CD4-positive, alpha-beta T cell treated with Interleukin-2 at 100 ng/mL for 4 hours (primary cell): Measurements from ENCODE around the gene PHACTR3.

Source experiments
- DNase-seq: peaks from one replicate; pipeline ENCODE4 v3.0.0-alpha.2; 2020; ENCODE audit warnings: low spot score

PHACTR3 gene

DNA sequence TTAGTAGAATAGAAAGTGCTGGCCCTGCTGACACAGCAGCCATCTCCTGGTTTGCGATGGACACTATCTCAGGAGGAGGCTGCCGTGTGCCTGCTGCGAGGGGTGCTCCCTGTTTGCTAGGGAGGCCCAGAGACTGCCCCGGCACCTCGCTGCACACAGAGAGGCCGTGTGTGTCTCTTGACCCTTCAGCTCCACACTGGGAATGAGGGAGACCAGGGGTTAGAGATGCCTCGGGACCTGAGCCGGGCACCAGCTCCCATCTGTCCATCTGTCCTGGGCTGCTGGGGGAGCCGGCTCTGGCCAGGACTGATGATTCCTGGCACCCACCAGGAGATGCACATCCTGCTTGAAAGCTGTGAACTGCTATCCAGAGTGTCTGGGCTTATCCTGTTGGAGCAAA is 18.2 kb downstream of the PHACTR3 start:
- no peak for DNase-seq

- DNase-seq, result no peak
Observed at GRCh38 chr20:59623133-59623532, 18.8 kb downstream of the PHACTR3 start.

- no peak for DNase-seq
Observed at GRCh38 chr20:59623583-59623982, 19.2 kb downstream of the PHACTR3 start.

DNA sequence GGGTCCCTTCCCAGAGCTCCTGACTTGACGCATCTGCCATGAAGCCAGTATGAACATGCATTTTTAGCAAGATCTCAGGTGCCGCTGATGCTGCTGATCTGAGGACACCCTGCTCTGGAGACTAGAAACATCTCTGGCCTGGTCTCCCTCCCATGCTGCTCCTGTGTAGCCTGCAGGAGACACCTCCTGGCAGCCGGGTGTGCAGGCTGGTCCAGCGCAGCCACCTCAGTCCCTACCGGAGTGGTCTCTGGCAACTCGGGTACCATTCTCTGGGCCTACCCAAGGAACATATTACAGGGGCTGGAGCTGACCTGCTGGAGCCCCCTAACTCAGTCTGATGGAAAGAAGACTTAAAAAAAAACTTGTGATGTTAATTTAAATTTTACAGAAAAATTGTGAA is 20.1 kb downstream of the PHACTR3 start:
- no peak for DNase-seq

- DNase-seq, result no peak
Observed at GRCh38 chr20:59625214-59625922, 21.0 kb downstream of the PHACTR3 start.

DNA sequence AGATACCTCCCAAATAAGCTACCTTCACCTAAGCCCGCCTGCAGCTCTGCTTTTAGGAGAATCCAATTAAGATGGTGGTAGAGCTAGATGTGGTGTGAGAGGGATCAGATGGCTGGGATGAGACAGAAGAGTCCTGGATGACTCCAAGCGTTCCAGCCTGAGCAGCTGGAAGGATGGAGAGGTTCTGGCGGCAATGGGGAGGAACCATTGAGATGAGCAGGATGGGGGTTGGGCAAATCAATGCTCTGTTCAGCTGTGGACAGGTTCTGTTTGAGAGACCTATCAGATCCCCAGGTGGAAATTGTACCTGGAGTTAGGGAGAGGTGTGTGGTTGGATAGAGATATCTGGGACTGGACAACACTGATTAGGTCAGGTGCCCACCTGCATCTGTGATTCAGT is 23.0 kb downstream of the PHACTR3 start:
- no peak for DNase-seq

- no peak for DNase-seq
Observed at GRCh38 chr20:59628171-59628570, 23.8 kb downstream of the PHACTR3 start.

DNA sequence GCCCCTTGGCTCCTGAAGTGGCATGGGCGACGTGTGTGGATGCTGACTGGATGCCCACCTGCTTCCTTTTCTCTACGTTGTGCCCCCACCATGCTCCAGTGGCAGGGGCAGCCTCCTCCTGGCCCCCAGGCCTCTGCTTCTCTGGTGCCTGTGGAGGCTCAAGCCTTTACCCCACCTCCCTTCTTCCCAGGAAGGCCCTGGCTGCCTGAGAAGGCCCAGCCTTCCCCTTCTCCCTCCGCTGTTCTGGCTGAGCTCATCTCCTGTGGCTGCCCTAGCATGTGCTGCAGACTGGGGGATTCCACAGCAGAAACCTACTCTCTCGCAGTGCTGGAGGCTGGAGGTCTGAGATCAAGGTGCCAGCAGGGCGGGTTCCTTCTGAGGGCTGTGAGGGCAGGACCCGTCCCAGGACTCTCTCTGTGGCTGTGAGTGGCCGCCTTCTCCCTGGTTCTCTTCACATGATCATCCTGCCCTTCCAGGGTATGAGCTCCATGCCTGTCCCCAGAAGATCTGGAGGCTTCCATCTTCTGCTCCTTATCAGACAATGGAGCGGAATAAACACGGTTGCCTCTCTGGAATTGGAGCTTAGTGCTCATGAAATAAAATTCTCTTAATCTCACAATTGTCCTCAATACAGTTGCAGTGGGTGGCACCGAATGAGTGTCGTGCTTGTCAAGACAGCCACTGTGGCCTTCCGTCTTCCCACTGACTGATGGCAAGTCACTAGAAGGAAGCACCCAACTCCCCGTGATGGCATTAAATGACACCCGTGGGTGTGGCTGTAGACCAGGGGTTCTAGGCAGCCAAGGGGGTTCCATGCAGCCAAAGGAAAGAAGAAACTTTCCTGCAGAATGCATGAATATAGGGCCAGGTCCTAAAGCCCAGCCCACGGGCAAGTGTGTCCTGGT is 25.1 kb downstream of the PHACTR3 start:
- no peak for DNase-seq

DNA sequence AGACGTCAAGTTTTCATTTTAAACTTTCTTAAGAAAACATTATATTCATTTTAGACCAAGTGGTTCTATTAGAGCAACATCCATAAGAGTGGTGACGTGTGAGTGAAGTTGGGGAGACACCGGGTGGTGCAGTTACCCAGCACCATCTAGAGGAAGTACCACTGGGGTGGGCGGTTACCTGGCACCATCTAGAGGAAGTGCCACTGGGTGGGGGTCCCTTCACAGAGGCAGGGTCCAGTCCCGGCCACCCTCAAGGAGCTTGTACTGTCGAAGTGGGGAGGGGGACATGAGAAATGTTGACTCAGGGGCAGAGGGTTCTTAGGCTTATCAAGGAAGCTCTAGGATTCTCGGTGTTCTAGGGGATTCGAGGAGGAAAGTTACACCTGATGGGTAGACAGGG is 26.2 kb downstream of the PHACTR3 start:
- no peak for DNase-seq

GRCh38 chr20:59631751-59632540 is 27.6 kb downstream of the PHACTR3 start:
- no peak for DNase-seq

DNA sequence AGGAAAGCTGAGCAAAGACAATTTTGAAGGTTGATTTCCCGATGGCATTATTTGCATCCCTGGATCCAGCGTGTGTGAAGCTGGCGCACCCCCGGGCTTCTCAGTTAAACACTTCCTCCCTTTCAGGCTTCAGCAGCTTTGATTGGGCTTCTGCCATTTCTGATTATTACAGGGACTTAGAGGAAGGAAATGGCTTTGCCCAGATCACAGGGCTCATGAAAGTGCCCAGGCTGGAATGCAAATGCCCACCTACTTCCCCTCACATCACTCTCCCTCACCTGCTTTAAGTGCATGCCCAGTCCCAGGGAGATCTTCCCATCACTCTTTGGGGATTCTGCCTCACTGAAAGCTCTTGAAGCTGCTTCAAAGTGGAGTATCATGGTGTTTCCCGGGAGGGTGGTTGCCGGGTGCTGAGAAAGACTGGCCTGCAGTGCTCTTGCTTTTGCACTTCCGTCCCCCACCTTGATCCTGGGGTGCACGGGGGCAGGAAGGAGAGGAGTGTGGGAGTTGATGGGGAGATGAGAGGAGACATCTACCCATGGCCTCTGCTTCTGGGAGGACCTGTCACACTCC is 28.3 kb downstream of the PHACTR3 start:
- DNase-seq, result no peak

DNA sequence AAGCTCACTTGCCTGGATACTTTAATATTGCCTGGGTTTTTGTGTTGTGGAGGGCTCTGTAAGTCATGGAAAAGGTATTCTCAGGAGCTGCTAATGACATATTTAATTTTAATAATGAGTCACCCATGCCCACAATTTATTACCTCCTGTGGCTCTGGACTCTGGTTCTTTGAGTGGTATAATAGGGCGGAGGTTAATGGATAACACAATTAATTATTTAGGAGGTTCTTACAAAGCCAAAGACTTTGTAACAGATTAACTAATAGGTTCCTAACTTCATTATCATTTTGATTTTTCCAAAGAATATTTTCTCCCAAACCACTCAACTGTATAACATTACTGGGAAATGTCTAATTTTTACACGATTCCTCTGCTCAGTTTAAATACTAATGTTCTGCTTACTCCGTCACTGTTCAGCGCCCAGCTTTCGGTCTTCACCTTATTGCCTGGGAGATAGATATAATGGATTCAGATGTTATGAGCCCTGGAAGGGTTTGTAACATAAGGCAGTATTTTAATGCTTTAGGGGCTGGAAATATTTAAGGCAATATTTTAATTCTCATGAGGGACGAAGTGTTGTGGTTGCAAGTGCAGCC is 29.4 kb downstream of the PHACTR3 start:
- no peak for DNase-seq

DNA sequence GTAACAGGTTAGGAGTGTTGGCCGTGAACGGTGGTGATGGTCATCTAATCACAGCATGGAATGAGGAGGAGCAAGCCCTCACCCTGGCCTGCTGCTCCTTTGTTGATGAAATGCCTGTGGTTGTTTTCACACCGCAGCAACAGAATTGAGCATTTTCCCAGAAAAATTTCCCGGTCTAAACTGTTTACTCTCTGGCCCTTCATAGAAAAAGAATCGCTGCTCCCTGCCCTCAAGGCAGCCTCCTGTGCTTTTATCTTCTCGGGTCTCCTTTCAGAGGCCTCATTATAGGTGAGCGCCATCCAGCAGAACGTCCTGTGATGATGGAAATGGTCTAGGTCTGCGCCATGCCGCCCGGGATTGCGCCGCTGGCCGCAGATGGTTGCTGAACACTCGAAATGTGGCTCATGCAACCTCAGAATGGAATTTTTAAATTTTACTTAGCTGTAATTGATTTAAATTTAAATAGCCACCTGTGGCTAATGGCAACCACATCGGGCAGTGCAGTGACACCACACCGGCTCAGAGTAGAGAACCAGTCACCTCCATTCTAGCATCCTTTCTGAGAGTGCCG is 30.2 kb downstream of the PHACTR3 start:
- no peak for DNase-seq

DNA sequence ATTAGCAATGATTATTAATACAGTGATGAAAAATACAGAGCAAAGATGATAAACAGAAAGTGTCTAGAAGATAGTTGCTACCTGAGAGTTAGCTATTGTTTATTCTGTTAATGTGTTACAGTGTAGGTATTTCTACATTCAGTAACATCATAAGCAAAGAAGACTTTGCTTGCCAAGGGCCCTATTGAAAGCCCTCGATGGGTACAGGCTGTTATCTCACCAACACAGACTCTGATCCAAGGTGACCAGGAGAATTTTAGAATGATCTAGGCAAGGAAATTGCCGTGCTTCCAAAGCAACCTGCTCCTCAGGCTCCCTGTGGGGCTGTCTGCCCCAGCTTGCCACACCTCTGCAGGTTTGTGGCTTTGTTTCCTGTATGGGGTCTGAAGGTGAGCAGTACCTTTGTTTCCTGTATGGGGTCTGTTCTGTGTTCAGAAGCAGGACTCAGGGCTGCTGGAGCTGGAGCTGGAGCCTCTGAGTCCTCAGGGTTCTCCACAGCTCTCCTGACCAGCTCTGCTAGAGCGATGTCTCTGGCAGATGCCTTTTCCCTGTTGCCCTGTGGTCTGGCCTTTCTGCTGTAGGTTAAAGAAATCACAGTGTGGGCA is 32.5 kb downstream of the PHACTR3 start:
- no peak for DNase-seq

DNA sequence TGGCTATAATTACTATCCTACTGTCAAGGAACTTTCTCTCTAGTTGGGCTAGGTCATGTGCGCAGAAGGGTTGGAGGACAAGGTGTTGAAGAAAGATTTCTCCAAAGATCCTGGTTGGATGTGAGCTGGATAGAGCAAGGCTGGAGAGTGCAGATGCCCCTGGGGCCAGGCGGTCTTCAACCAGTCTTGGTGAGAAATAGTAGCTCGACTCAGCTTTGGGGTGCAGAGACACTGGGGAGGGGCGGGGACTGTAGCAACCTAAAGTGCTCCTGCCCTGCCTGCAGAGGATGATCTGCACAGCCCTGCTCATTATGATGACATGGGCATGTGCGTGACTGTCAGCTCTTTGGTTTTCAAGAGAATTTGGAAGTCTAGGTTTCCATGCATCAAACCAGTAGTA is 35.9 kb downstream of the PHACTR3 start:
- no peak for DNase-seq

- no peak for DNase-seq
Observed at GRCh38 chr20:59643615-59644061, 39.3 kb downstream of the PHACTR3 start.

- DNase-seq, result no peak
Observed at GRCh38 chr20:59644371-59644939, 40.1 kb downstream of the PHACTR3 start.

GRCh38 chr20:59645271-59645670 is 40.9 kb downstream of the PHACTR3 start:
- no peak for DNase-seq

GRCh38 chr20:59645761-59646171 is 41.4 kb downstream of the PHACTR3 start:
- DNase-seq, result no peak

DNA sequence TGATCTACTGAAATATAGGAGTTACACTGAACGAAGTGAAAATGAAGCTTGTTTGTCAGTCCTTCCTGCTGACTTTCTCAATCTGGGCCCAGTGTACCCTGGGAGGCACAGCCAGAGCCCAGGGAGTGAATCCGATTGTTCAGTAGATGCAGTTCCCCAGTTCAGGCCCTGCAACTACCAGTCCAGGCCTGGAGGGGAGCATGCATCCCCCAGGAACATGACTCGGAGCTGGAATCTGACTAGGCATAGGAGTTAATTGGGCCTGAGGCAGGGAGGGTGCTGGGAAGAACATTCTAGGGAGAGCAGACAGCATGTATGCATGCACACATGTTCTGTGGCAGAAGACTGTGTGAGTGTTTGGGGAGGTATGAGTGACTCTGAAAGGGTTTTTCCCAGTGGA is 42.1 kb downstream of the PHACTR3 start:
- DNase-seq, result no peak

DNA sequence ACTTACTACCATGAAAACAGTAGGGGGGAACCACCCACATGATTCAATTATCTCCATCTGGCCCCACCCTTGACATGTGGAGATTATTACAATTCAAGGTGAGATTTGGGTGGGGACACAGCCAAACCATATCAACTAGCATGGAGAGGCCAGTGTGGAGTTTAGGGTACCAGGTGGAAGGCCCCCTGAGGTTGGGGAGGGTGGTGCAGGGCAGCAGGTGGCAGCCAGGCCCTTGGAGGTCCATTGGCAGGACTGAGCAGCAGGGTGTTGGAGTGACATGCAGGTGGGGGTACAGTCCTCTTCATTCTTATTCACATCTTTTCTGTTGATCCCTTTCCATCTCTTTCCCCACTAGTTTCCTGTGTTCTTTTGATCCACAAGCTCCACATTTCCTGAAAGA is 42.9 kb downstream of the PHACTR3 start:
- DNase-seq, result no peak
